Neural cell (in vitro differentiated cells): ENCODE measurements around the gene STXBP2.

Source experiments
- EZH2 ChIP-seq: fragments of 200-600, 300-800 bp; shearing (Covaris generic), sonication (generic); IDR thresholded peaks from 2 replicates; pipeline ENCODE4 v1.6.1; 2014; ENCODE audit warnings: antibody characterized with exemption, low read length, borderline replicate concordance, mild to moderate bottlenecking; ENCODE audit not compliant: insufficient read depth, poor library complexity, severe bottlenecking
- POLR2AphosphoS5 ChIP-seq: IDR thresholded peaks from 2 replicates; pipeline ENCODE4 v1.6.1; 2012
- TAF1 ChIP-seq: IDR thresholded peaks from 2 replicates; pipeline ENCODE4 v1.6.1; 2012; ENCODE audit warnings: low read depth
- TF ChIP-seq, protein P1 (sequence below): fragments of 450-650 bp; IDR thresholded peaks from 2 replicates; pipeline ENCODE4 v1.5.1; 2014; ENCODE audit warnings: antibody characterized with exemption, mild to moderate bottlenecking, moderate library complexity; ENCODE audit not compliant: poor library complexity, severe bottlenecking

DNA sequence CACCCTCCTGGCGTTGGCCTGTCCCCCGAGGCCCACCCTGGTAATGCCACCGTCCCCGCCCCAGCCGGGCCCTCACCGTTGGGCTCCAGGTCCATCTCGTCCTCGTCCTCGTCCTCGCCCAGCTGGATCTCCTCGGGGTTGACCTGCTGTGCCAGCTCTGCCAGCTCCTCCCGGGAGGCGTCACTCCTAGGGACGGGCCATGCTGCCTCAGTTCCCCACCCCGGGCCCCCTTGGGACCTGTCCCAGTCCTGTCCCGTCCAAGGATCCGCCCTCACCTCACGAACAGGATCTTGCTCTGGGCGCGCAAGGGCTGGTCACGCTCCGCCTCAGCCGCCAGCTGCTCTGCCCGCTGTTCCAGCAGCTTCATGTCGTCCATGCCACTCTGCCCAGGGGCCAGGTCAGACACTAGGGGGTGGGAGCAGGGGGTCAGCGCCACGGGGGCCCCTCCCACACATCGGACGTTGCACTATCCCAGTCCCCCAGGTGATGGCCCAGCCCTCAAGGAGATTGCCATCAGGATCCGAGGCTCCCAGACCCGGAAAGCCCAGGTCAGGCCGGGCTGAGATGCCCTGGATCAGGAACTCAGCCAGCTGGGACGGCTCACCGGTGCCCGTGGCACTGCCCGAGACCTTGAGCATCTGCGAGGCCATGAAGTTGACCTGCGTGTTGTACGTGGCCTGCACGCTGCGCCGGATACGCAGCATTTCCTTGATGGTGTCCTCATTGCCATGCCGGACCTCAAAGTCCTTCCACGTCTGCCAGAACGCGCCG lies 17.1 kb upstream of the STXBP2 start:
- TF ChIP-seq TAF1 (no peak), POLR2AphosphoS5 (no peak), EZH2 (no peak)
- TF ChIP-seq, protein P1, sequence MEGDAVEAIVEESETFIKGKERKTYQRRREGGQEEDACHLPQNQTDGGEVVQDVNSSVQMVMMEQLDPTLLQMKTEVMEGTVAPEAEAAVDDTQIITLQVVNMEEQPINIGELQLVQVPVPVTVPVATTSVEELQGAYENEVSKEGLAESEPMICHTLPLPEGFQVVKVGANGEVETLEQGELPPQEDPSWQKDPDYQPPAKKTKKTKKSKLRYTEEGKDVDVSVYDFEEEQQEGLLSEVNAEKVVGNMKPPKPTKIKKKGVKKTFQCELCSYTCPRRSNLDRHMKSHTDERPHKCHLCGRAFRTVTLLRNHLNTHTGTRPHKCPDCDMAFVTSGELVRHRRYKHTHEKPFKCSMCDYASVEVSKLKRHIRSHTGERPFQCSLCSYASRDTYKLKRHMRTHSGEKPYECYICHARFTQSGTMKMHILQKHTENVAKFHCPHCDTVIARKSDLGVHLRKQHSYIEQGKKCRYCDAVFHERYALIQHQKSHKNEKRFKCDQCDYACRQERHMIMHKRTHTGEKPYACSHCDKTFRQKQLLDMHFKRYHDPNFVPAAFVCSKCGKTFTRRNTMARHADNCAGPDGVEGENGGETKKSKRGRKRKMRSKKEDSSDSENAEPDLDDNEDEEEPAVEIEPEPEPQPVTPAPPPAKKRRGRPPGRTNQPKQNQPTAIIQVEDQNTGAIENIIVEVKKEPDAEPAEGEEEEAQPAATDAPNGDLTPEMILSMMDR, result no peak
